Measurements from ENCODE around the gene SPIRE2. TPM values are rescaled to one million over a fixed set of nuclear protein-coding genes. Genes with fewer than 3 reads are reported as not detected.

SPIRE2 gene, protein sequence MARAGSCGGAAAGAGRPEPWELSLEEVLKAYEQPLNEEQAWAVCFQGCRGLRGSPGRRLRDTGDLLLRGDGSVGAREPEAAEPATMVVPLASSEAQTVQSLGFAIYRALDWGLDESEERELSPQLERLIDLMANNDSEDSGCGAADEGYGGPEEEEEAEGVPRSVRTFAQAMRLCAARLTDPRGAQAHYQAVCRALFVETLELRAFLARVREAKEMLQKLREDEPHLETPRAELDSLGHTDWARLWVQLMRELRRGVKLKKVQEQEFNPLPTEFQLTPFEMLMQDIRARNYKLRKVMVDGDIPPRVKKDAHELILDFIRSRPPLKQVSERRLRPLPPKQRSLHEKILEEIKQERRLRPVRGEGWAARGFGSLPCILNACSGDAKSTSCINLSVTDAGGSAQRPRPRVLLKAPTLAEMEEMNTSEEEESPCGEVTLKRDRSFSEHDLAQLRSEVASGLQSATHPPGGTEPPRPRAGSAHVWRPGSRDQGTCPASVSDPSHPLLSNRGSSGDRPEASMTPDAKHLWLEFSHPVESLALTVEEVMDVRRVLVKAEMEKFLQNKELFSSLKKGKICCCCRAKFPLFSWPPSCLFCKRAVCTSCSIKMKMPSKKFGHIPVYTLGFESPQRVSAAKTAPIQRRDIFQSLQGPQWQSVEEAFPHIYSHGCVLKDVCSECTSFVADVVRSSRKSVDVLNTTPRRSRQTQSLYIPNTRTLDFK
- total RNA-seq, result 0.97 and 4.8 TPM in 2 replicates

DNA sequence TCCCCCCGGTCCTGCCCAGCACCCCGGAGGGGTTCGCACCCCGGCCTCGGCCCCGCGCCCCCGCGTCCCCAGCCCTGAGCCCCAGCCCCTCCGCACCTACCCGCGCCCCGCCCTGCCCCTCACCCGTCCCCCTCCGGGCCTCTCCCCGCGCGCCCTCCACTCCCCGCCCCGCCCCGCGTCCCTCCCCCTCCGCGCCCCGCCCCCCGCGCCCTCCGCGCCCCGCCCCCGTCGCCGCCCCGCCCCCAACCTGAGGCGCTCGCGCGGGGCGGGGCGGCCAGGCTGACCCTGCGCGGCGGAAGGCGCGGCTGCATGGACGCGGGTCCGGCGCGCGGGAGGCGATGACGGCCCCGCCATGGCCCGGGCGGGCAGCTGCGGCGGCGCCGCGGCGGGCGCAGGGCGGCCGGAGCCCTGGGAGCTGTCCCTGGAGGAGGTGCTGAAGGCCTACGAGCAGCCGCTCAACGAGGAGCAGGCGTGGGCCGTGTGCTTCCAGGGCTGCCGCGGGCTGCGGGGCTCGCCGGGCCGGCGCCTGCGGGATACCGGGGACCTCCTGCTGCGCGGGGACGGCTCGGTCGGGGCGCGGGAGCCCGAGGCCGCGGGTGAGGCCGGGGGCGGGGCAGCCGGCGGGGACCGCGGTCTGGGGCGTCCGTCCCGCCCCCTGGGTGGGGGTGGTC lies at the start of gene SPIRE2:
SPIRE2 (plus strand) TSS at position 277 of the 671 bp plus-strand sequence; CDS start at position 353, 76 bp downstream.

DNA sequence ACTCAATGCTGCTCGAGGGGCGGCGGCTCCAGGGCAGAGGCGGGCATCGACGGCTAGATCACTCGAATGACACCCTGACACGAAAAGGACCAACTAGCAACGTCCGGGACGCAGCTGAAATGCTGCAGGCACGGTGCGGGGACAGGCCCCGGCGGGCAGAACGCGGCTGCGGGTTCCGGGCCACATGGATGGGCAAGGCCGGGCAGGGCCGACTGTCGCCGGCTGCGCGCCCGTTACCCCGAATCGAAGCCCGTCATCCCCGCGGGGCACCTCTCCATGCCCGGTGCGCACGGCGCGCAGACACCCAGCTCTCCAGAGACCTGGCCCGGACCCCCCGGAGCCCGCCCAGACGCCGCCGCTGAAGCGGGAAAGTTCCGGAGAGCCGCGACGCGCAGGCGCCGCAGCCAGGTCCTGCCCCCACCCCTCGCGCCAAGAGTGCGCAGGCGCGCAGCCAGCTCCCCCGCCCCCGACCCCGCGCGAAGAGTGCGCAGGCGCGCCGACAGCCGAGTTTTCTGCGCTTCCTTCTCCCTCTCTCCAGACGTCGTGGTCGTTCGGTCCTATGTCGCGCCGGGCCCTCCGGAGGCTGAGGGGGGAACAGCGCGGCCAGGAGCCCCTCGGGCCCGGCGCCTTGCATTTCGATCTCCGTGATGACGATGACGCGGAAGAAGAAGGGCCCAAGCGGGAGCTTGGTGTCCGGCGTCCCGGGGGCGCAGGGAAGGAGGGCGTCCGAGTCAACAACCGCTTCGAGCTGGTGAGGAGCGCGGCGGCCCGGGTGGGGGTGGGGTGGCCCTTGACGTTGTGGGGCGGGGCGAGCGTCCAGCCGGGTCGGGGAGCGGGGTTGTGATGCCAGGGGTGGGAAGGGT lies 45.1 kb downstream of the SPIRE2 start, which contains the start of gene TCF25:
TCF25 (plus strand) TSS at position 484 of the 863 bp plus-strand sequence; CDS start at position 560, 76 bp downstream.

DNA sequence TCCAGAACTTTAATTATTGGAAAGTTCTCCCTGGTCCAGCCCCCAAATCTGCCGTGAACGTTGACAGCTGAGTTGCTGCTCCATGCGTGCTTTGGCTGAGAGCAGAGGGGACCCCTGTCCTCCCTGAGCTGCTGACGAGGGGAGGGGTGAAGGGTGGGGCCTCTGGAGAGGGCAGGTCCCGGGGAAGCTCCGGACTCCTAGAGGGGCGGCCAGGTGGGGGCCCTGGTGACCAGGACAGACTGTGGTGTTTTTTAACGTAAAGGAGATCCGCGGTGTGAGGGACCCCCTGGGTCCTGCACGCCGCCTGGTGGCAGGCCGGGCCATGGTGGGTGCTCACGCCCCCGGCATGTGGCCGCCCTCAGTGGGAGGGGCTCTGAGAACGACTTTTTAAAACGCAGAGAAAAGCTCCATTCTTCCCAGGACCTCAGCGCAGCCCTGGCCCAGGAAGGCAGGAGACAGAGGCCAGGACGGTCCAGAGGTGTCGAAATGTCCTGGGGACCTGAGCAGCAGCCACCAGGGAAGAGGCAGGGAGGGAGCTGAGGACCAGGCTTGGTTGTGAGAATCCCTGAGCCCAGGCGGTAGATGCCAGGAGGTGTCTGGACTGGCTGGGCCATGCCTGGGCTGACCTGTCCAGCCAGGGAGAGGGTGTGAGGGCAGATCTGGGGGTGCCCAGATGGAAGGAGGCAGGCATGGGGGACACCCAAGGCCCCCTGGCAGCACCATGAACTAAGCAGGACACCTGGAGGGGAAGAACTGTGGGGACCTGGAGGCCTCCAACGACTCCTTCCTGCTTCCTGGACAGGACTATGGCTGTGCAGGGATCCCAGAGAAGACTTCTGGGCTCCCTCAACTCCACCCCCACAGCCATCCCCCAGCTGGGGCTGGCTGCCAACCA lies 90.4 kb downstream of the SPIRE2 start, which contains the start of gene MC1R:
MC1R (plus strand) TSS at position 410 of the 895 bp plus-strand sequence; CDS start at position 807, 397 bp downstream.

Other genes starting within 250 kb of the SPIRE2 start
- gene DPEP1, start 214.8 kb upstream of the SPIRE2 start, total RNA-seq, result 0.32 and 1.1 TPM in 2 replicates
- gene CHMP1A, start 170.8 kb upstream of the SPIRE2 start, total RNA-seq, result 94.9 and 121 TPM in 2 replicates
- gene SPATA33, start 170.6 kb upstream of the SPIRE2 start, total RNA-seq, result 1.9 and 3.8 TPM in 2 replicates
- 32.2 and 62.8 TPM in 2 replicates for gene CDK10, start 141.8 kb upstream of the SPIRE2 start, total RNA-seq
- gene SPATA2L, start 126.8 kb upstream of the SPIRE2 start, total RNA-seq, result 13.0 and 18.1 TPM in 2 replicates
- 2.6 and 7.4 TPM in 2 replicates for gene VPS9D1, start 107.6 kb upstream of the SPIRE2 start, total RNA-seq
- gene ZNF276, start 106.9 kb upstream of the SPIRE2 start, total RNA-seq, result 16.4 and 31.5 TPM in 2 replicates
- gene FANCA, start 11.8 kb upstream of the SPIRE2 start, total RNA-seq, result 16.5 and 20.1 TPM in 2 replicates
- 136 and 197 TPM in 2 replicates for gene TCF25, start 45.1 kb downstream of the SPIRE2 start, total RNA-seq
- gene MC1R, start 90.4 kb downstream of the SPIRE2 start, total RNA-seq, result 0.97 and 2.1 TPM in 2 replicates
- gene TUBB3, start 94.9 kb downstream of the SPIRE2 start, total RNA-seq, result 137 and 173 TPM in 2 replicates
- gene DEF8, start 120.3 kb downstream of the SPIRE2 start, total RNA-seq, result 84.3 and 106 TPM in 2 replicates
- gene DBNDD1, start 191.0 kb downstream of the SPIRE2 start, total RNA-seq, result 1.5 and 17.5 TPM in 2 replicates
- gene PRDM7, start 248.9 kb downstream of the SPIRE2 start, total RNA-seq, result not detected in 2 replicates